Peyer's patch (tissue), 4 donors: ENCODE results near the gene LIFR.

Source experiments
- POLR2A ChIP-seq, 2 donors: fragments of 450-650 bp; IDR thresholded peaks; one replicate each; pipeline ENCODE4 v1.5.1; 2017; ENCODE audit warnings: antibody characterized with exemption in 2 of 2, mild to moderate bottlenecking in 2 of 2, moderate library complexity in 2 of 2
- TF ChIP-seq, protein P1 (sequence below), 6 experiments: fragments of 450-650 bp in 4 of 6; fragments of 200-600 bp in 2 of 6; sonication (generic) in 1 of 6; IDR thresholded peaks; one replicate each; pipeline ENCODE4 v1.5.1; 2017 to 2019; ENCODE audit warnings: antibody characterized with exemption in 6 of 6, mild to moderate bottlenecking in 3 of 6, moderate library complexity in 1 of 6

DNA sequence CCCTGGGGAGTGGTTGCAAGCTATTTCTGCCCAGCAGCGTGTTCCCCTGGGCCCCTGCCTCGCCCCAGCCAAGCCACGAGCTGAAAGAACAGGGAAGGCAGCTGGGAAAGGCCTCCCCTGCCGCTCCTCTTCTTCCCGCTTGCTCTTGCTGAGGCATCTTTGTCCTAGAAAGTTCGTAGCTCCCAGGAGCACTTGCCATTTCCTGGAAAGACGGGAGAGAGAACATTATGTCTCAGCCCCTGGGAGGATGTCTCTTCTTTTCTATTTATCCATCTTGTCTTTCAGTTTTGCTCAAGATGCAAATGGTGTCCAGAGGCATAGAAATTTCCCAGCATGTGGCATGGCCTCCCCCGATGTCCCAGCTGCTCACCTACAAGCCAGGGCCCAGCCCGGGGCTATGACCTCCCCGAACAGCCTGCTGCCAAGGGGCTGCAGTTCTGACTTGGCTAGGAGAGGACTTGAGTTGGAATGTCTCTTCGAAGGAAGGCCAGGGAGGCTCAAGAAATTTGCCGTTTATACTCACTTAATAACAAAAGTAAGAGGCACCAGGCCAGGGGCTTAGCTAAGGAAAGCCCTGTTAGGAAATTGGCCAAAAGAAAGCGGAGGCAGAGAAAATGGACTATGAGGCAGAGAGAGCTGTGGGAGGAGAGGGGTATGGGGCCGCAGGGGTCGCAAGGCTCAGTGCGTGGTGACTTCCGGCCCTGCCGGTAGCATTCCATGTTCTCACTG lies 87.3 kb downstream of the LIFR start:
- TF ChIP-seq, protein P1, sequence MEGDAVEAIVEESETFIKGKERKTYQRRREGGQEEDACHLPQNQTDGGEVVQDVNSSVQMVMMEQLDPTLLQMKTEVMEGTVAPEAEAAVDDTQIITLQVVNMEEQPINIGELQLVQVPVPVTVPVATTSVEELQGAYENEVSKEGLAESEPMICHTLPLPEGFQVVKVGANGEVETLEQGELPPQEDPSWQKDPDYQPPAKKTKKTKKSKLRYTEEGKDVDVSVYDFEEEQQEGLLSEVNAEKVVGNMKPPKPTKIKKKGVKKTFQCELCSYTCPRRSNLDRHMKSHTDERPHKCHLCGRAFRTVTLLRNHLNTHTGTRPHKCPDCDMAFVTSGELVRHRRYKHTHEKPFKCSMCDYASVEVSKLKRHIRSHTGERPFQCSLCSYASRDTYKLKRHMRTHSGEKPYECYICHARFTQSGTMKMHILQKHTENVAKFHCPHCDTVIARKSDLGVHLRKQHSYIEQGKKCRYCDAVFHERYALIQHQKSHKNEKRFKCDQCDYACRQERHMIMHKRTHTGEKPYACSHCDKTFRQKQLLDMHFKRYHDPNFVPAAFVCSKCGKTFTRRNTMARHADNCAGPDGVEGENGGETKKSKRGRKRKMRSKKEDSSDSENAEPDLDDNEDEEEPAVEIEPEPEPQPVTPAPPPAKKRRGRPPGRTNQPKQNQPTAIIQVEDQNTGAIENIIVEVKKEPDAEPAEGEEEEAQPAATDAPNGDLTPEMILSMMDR (IDR thresholded peaks at IDR 0.05), result no peak
- no peak for TF ChIP-seq POLR2A (IDR thresholded peaks at IDR 0.05)
